HG03159 (cell line): Measurements from ENCODE around the gene RFNG.

Experiments used
- ATAC-seq: cut with Tn5 transposase; IDR thresholded peaks from one replicate; pipeline ENCODE4 v1.9.1; 2021; ENCODE audit warnings: mild to moderate bottlenecking, moderate library complexity; ENCODE audit not compliant: unreplicated experiment

Gene RFNG

GRCh38 chr17:82078433-82078832, 26.8 kb upstream of the RFNG start:
- ATAC-seq = no peak

GRCh38 chr17:82077617-82078358, 26.2 kb upstream of the RFNG start:
- ATAC-seq = no peak

- ATAC-seq = no peak
Observed at GRCh38 chr17:82076785-82077591, 25.4 kb upstream of the RFNG start.

- no peak for ATAC-seq
Observed at GRCh38 chr17:82076018-82076784, 24.6 kb upstream of the RFNG start.

GRCh38 chr17:82073446-82073845, 21.8 kb upstream of the RFNG start:
- no peak for ATAC-seq

GRCh38 chr17:82072827-82073226, 21.2 kb upstream of the RFNG start:
- ATAC-seq = no peak

- ATAC-seq = no peak
Observed at GRCh38 chr17:82070611-82071010, 19.0 kb upstream of the RFNG start.

- ATAC-seq = peak; percentile 69
Observed at GRCh38 chr17:82065638-82066303, 14.2 kb upstream of the RFNG start, which contains the start of gene DUS1L. TSS of gene DUS1L (minus strand) at chr17:82065804. CDS start at chr17:82065059, 745 bp downstream.

GRCh38 chr17:82065193-82065637, 13.6 kb upstream of the RFNG start:
- ATAC-seq = peak; percentile 24

GRCh38 chr17:82064433-82065192, 13.0 kb upstream of the RFNG start:
- no peak for ATAC-seq

- ATAC-seq = no peak
Observed at GRCh38 chr17:82063424-82064415, 12.1 kb upstream of the RFNG start.

GRCh38 chr17:82062984-82063368, 11.4 kb upstream of the RFNG start:
- no peak for ATAC-seq

- ATAC-seq = no peak
Observed at GRCh38 chr17:82062076-82062983, 10.7 kb upstream of the RFNG start.

- ATAC-seq = no peak
Observed at GRCh38 chr17:82061047-82061925, 9.7 kb upstream of the RFNG start.

- no peak for ATAC-seq
Observed at GRCh38 chr17:82060614-82061013, 9.0 kb upstream of the RFNG start.

GRCh38 chr17:82060001-82060380, 8.4 kb upstream of the RFNG start:
- no peak for ATAC-seq
